HL-60 (cell line): Measurements from ENCODE around the gene BRSK2.

Experiments used
- DNase-seq, 2 experiments: peaks; one replicate each; pipeline ENCODE4 v3.0.0-alpha.2; 2010 to 2020; ENCODE audit warnings: low read depth in 1 of 2, low spot score in 1 of 2
- H3K27ac ChIP-seq: fragments of 250-450 bp; sonication (Bioruptor Pico); replicated peaks from 2 replicates; pipeline ENCODE4 v1.5.1; 2020; ENCODE audit warnings: mild to moderate bottlenecking, moderate library complexity
- H3K27me3 ChIP-seq: fragments of 250-450 bp; sonication (Bioruptor Pico); 2 replicates; pipeline ENCODE4 v1.5.1; 2021; ENCODE audit warnings: mild to moderate bottlenecking, moderate library complexity; ENCODE audit not compliant: insufficient read depth, poor library complexity, severe bottlenecking
- H3K4me3 ChIP-seq: replicated peaks from 2 replicates; pipeline ENCODE4 v1.5.1; 2011; ENCODE audit warnings: mild to moderate bottlenecking, control low read depth, low read length; ENCODE audit not compliant: insufficient read depth
- CTCF ChIP-seq: IDR thresholded peaks from one replicate; pipeline ENCODE4 v1.5.1; 2011; ENCODE audit warnings: low read length, control low read depth, inconsistent platforms; ENCODE audit not compliant: insufficient read depth
- GABPA ChIP-seq: IDR thresholded peaks from 2 replicates; pipeline ENCODE4 v1.6.1; 2012; ENCODE audit warnings: low read depth
- POLR2AphosphoS5 ChIP-seq: IDR thresholded peaks from 2 replicates; pipeline ENCODE4 v1.6.1; 2012; ENCODE audit warnings: low read depth
- SPI1 ChIP-seq: IDR thresholded peaks from 2 replicates; pipeline ENCODE4 v1.6.1; 2012; ENCODE audit warnings: low read depth, mild to moderate bottlenecking, borderline replicate concordance
- TF ChIP-seq, protein P1 (sequence below): IDR thresholded peaks from 2 replicates; pipeline ENCODE4 v1.6.1; 2012; ENCODE audit warnings: low read depth; ENCODE audit not compliant: insufficient replicate concordance

The BRSK2 gene

GRCh38 chr11:1442163-1442562 is 52.4 kb downstream of the BRSK2 start:
- no peak overlapping the region for H3K27ac ChIP-seq
- H3K4me3 ChIP-seq = no peak overlapping the region
- no peaks in the 10 kb centered on the region for H3K27me3 ChIP-seq
- TF ChIP-seq CTCF (no peak), SPI1 (no peak), GABPA (no peak), POLR2AphosphoS5 (no peak)
- TF ChIP-seq, protein P1, sequence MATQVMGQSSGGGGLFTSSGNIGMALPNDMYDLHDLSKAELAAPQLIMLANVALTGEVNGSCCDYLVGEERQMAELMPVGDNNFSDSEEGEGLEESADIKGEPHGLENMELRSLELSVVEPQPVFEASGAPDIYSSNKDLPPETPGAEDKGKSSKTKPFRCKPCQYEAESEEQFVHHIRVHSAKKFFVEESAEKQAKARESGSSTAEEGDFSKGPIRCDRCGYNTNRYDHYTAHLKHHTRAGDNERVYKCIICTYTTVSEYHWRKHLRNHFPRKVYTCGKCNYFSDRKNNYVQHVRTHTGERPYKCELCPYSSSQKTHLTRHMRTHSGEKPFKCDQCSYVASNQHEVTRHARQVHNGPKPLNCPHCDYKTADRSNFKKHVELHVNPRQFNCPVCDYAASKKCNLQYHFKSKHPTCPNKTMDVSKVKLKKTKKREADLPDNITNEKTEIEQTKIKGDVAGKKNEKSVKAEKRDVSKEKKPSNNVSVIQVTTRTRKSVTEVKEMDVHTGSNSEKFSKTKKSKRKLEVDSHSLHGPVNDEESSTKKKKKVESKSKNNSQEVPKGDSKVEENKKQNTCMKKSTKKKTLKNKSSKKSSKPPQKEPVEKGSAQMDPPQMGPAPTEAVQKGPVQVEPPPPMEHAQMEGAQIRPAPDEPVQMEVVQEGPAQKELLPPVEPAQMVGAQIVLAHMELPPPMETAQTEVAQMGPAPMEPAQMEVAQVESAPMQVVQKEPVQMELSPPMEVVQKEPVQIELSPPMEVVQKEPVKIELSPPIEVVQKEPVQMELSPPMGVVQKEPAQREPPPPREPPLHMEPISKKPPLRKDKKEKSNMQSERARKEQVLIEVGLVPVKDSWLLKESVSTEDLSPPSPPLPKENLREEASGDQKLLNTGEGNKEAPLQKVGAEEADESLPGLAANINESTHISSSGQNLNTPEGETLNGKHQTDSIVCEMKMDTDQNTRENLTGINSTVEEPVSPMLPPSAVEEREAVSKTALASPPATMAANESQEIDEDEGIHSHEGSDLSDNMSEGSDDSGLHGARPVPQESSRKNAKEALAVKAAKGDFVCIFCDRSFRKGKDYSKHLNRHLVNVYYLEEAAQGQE = no peak
- no peak for DNase-seq

GRCh38 chr11:1442807-1443366 is 53.2 kb downstream of the BRSK2 start:
- TF ChIP-seq, protein P1 = no peak
- TF ChIP-seq CTCF (no peak), GABPA (no peak), SPI1 (no peak)
- Histone ChIP-seq H3K27me3 (no peaks in the 10 kb centered on the region), H3K27ac (no peak overlapping the region), H3K4me3 (no peak overlapping the region)
- no peak for DNase-seq

DNA sequence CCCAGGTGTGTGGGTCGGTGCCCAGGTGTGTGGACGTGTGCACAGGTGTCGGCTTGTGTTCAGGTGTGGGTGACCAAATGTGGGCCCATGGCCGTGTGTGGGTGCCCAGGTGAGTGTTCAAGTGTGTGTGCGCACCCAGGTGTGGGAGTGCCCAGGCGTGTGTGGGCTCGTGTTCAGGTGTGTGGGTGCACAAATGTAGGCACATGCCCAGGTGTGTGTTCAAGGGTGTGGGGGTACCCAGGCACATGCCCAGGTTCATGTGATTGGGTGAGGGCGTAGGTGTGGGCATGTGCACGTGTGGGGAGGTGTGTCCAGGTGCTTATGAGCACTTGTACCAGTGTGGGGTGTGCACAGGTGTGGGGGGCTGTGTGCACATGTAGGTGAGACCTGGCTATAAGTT is 54.0 kb downstream of the BRSK2 start:
- DNase-seq = no peak
- no peak overlapping the region for H3K4me3 ChIP-seq
- no peak overlapping the region for H3K27ac ChIP-seq
- H3K27me3 ChIP-seq = no peaks in the 10 kb centered on the region
- TF ChIP-seq GABPA (no peak), SPI1 (no peak), CTCF (no peak), POLR2AphosphoS5 (no peak)
- TF ChIP-seq, protein P1 = no peak
